NCI-H526 treated with DMSO at 0.1 percent for 48 hours (cell line): ENCODE measurements around the gene CHSY1.

Experiments used
- DNase-seq: peaks from one replicate; lab custom pipeline; 2025; lab: John Stamatoyannopoulos, UW

Gene CHSY1

GRCh38 chr15:101171954-101172353 is 79.9 kb downstream of the CHSY1 start:
- no peak for DNase-seq

- no peak for DNase-seq
Observed at GRCh38 chr15:101170568-101171350, 81.1 kb downstream of the CHSY1 start.

- no peak for DNase-seq
Observed at GRCh38 chr15:101169495-101170071, 82.3 kb downstream of the CHSY1 start.

- DNase-seq = no peak
Observed at GRCh38 chr15:101168898-101169494, 82.9 kb downstream of the CHSY1 start.

GRCh38 chr15:101168463-101168824 is 83.4 kb downstream of the CHSY1 start:
- DNase-seq = no peak

- DNase-seq = no peak
Observed at GRCh38 chr15:101167753-101168462, 83.9 kb downstream of the CHSY1 start.

GRCh38 chr15:101167411-101167752 is 84.5 kb downstream of the CHSY1 start:
- DNase-seq = no peak

GRCh38 chr15:101165905-101166471 is 85.9 kb downstream of the CHSY1 start:
- no peak for DNase-seq

- DNase-seq = no peak
Observed at GRCh38 chr15:101162701-101163483, 89.0 kb downstream of the CHSY1 start.

- no peak for DNase-seq
Observed at GRCh38 chr15:101161656-101162055, 90.2 kb downstream of the CHSY1 start.

GRCh38 chr15:101159936-101160815 is 91.7 kb downstream of the CHSY1 start:
- no peak for DNase-seq

GRCh38 chr15:101159096-101159935 is 92.5 kb downstream of the CHSY1 start:
- no peak for DNase-seq

GRCh38 chr15:101158166-101159095 is 93.4 kb downstream of the CHSY1 start:
- DNase-seq = no peak

- DNase-seq = no peak
Observed at GRCh38 chr15:101157721-101158120, 94.1 kb downstream of the CHSY1 start.

GRCh38 chr15:101156509-101157159 is 95.2 kb downstream of the CHSY1 start:
- DNase-seq = peak; percentile 21

- no peak for DNase-seq
Observed at GRCh38 chr15:101156061-101156460, 95.8 kb downstream of the CHSY1 start.

- no peak for DNase-seq
Observed at GRCh38 chr15:101153801-101154656, 97.8 kb downstream of the CHSY1 start.
